ENCODE data around the gene YIPF5.
A peak's percentile ranks its signal among the peaks of the same experiment; 100 is the strongest.

YIPF5 gene

GRCh38 chr5:144151026-144151425 lies 19.4 kb downstream of the YIPF5 start:
- no peak for FAIRE-seq
- DNase-seq (ENCODE audit: insufficient read length, low spot score) = no peak
- TF ChIP-seq TAF1 (IDR thresholded peaks at IDR 0.05; ENCODE audit: low read depth, low read length) (no peak), POU2F2 (IDR thresholded peaks at IDR 0.05; ENCODE audit: low read depth, low read length) (no peak), SPI1 (IDR thresholded peaks at IDR 0.05; ENCODE audit: low read depth, low read length) (no peak), POLR2AphosphoS5 (IDR thresholded peaks at IDR 0.05; ENCODE audit: low read depth, low read length) (no peak), PAX5 (IDR thresholded peaks at IDR 0.05; ENCODE audit: insufficient read depth, low read length, severe bottlenecking) (no peak), POLR2A (IDR thresholded peaks at IDR 0.05; ENCODE audit: low read depth, low read length) (no peak)

DNA sequence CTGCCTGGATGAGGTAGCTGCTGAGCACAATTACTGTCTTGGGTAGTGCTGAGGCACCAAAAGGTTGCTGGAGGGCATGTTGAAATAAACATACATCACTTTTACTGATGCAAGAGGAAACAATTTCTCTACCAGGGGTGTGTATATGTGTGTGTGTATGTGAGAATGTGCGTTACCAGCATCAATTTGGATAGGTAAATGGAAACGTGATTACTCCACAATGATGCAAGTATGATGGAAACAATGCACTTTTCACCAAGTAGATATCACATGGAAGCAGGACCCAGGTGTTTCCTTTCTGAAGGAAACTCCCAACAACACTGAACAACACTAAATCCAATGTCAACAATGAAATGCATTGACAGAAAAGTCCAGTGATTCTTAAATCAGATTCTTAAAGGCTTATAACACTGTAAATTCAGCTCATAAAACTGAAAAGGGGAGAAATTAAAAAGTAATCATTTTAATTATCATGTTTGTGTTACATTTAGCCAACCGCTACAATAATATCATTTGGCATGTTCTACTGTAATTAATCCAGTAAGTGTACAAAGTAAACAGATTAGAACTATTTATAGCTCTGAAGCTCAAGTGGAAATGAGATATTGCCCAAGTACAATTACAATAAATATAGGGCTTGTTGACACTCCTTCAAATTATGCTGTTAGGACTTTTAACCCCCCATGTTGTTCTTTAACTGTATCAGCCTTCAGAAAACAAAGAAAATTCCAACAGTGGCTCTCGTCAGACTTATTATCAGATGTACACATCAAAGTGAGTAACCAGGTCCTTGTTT lies 25.3 kb downstream of the YIPF5 start:
- DNase-seq (ENCODE audit: insufficient read length, low spot score) (no peak), FAIRE-seq (no peak)
- TF ChIP-seq POLR2AphosphoS5 (IDR thresholded peaks at IDR 0.05; ENCODE audit: low read depth, low read length) = no peak
- TF ChIP-seq PAX5 (IDR thresholded peaks at IDR 0.05; ENCODE audit: insufficient read depth, low read length, severe bottlenecking) = no peak
- no peak for TF ChIP-seq POU2F2 (IDR thresholded peaks at IDR 0.05; ENCODE audit: low read depth, low read length)
- no peak for TF ChIP-seq POLR2A (IDR thresholded peaks at IDR 0.05; ENCODE audit: low read depth, low read length)
- no peak for TF ChIP-seq SPI1 (IDR thresholded peaks at IDR 0.05; ENCODE audit: low read depth, low read length)
- TF ChIP-seq TAF1 (IDR thresholded peaks at IDR 0.05; ENCODE audit: low read depth, low read length) = no peak

DNA sequence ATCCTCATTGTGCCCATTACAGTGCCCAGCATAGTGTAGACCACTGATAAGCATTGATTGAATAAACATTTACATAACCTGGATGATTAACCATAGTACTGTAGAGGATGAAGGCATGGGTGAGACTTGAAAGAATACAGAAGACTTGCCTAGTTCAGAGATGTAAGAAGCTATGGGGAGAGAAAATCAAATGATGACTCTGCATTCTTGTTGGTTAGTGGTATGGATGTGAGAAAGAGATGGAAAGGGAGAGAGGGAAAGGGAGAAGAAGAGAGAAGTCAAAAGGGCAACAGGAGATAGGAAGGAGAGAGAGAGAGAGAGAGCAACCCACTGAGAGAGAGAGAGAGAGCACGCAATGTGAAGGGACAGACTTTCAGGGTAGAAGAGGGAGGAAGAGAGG lies 26.8 kb downstream of the YIPF5 start:
- DNase-seq (ENCODE audit: insufficient read length, low spot score) (no peak), FAIRE-seq (no peak)
- no peak for TF ChIP-seq POU2F2 (IDR thresholded peaks at IDR 0.05; ENCODE audit: low read depth, low read length)
- TF ChIP-seq PAX5 (IDR thresholded peaks at IDR 0.05; ENCODE audit: insufficient read depth, low read length, severe bottlenecking) = no peak
- TF ChIP-seq TAF1 (IDR thresholded peaks at IDR 0.05; ENCODE audit: low read depth, low read length) = no peak
- no peak for TF ChIP-seq POLR2AphosphoS5 (IDR thresholded peaks at IDR 0.05; ENCODE audit: low read depth, low read length)
- TF ChIP-seq SPI1 (IDR thresholded peaks at IDR 0.05; ENCODE audit: low read depth, low read length) = no peak
- no peak for TF ChIP-seq POLR2A (IDR thresholded peaks at IDR 0.05; ENCODE audit: low read depth, low read length)

DNA sequence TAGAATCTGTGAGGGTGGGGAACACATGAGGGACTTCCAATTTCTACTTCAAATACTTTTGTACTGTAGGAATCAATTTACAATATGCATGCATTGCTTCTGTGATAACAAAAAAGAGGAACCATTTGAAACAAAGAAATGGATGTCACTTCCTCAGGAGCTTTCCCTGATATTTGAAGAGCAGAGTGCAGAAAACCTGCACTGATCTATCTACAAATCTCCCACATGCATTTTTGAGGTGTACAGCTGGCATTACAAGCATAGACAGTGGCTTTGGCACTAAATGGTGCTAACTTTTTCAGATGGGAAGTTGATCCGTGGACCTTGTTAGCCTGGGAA lies 27.7 kb downstream of the YIPF5 start:
- TF ChIP-seq TAF1 (IDR thresholded peaks at IDR 0.05; ENCODE audit: low read depth, low read length) (no peak), POLR2A (IDR thresholded peaks at IDR 0.05; ENCODE audit: low read depth, low read length) (no peak), POU2F2 (IDR thresholded peaks at IDR 0.05; ENCODE audit: low read depth, low read length) (no peak), SPI1 (IDR thresholded peaks at IDR 0.05; ENCODE audit: low read depth, low read length) (no peak), POLR2AphosphoS5 (IDR thresholded peaks at IDR 0.05; ENCODE audit: low read depth, low read length) (no peak)
- no peak for FAIRE-seq
- DNase-seq (ENCODE audit: insufficient read length, low spot score) = no peak

DNA sequence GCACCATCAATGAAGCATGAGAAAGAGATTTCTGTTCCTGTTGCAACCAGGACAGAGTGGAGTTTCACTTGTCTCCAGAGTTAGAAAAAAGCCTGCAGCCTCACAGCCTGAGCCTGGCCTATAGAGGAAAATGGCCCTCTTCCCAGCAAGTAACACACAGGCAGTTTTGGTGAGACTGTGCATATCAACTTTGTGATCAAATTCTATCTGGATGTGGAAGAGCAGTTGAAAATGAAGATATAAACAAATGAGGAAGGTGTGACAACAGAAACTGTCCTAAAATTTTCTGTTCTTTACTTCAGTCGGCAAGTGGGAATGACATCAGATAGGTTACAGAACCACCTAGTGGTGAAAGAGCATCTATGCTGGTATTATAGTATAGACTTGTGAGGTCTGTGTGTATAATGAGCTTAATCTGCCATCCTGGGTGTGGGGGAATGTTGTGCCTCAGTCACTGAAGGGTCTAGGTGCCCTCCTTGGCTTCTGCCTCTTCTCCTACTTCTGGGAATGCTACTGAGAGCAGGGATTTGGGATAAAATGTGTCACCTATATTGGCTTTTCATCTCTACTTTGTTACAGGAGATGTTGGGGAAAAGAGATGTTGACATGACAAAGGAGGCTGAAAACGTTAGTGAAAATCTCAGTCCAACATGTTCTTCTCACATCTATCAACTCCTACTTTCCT lies 28.2 kb downstream of the YIPF5 start:
- FAIRE-seq = peak; percentile 85
- peak; percentile 14 for DNase-seq (ENCODE audit: insufficient read length, low spot score)
- TF ChIP-seq SPI1 (IDR thresholded peaks at IDR 0.05; ENCODE audit: low read depth, low read length) (peak; percentile 18; the same call in 1 of the 2 replicates), TAF1 (IDR thresholded peaks at IDR 0.05; ENCODE audit: low read depth, low read length) (no peak)

- TF ChIP-seq SPI1 (IDR thresholded peaks at IDR 0.05; ENCODE audit: low read depth, low read length) (no peak), POLR2A (IDR thresholded peaks at IDR 0.05; ENCODE audit: low read depth, low read length) (no peak), TAF1 (IDR thresholded peaks at IDR 0.05; ENCODE audit: low read depth, low read length) (no peak), PAX5 (IDR thresholded peaks at IDR 0.05; ENCODE audit: insufficient read depth, low read length, severe bottlenecking) (no peak)
- DNase-seq (ENCODE audit: insufficient read length, low spot score) = no peak
- FAIRE-seq = peak; percentile 59
Observed at GRCh38 chr5:144141585-144141984, 28.9 kb downstream of the YIPF5 start.

DNA sequence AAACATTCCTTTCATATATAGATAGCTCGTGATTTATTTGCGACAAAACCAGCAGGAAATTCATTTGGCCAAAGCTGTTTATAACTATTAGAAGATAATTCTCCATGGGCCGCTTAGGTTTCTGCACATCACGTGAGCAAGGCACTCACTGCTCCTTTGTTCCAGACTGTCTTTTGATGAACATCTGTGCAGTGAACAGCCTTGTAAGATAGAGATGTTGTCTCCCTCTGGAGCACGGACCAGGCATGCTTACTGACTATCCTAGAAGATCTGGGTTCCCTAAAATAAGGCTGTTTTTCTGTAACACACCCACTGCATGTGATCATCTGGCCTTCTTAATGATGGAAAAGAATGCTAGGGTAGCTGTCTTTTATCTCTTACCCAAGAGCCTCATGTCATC lies 30.9 kb downstream of the YIPF5 start:
- no peak for TF ChIP-seq POU2F2 (IDR thresholded peaks at IDR 0.05; ENCODE audit: low read depth, low read length)
- no peak for TF ChIP-seq TAF1 (IDR thresholded peaks at IDR 0.05; ENCODE audit: low read depth, low read length)
- no peak for TF ChIP-seq POLR2A (IDR thresholded peaks at IDR 0.05; ENCODE audit: low read depth, low read length)
- no peak for TF ChIP-seq POLR2AphosphoS5 (IDR thresholded peaks at IDR 0.05; ENCODE audit: low read depth, low read length)
- no peak for TF ChIP-seq PAX5 (IDR thresholded peaks at IDR 0.05; ENCODE audit: insufficient read depth, low read length, severe bottlenecking)
- TF ChIP-seq SPI1 (IDR thresholded peaks at IDR 0.05; ENCODE audit: low read depth, low read length) = no peak
- FAIRE-seq (no peak), DNase-seq (ENCODE audit: insufficient read length, low spot score) (no peak)

GRCh38 chr5:144135113-144135762 lies 35.2 kb downstream of the YIPF5 start:
- TF ChIP-seq POLR2A (IDR thresholded peaks at IDR 0.05; ENCODE audit: low read depth, low read length) (no peak), SPI1 (IDR thresholded peaks at IDR 0.05; ENCODE audit: low read depth, low read length) (peak; percentile 55; the same call in 1 of the 2 replicates)

DNA sequence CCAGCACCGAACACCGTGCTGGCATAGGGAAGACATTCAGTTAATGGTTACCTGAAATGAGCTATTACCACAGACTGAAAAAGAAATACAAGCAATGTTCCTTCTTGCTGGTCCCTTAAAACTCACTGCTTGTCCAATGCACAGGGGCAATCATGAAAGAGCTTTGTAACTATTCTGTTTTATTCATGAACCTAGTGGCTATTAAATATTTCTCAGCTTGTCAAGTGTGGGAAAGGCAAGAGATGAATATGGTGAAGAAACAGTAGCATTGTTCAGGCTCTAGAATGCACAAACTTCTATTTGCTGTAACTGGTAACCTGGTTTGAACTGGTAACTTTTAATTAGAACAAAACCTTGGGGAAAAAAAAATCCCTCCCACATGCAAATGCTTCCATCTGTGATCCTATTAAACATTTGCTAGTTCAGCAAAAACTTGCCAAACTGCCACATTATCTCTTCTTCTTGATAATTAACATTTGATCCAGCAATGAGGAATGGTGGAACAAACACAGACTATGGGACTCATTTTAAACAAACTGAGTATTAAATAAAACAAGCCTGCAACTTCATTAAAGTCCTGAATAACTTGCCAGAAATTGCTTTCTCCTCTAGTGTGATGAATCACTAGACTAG lies 36.1 kb downstream of the YIPF5 start:
- TF ChIP-seq POLR2AphosphoS5 (IDR thresholded peaks at IDR 0.05; ENCODE audit: low read depth, low read length) (no peak), TAF1 (IDR thresholded peaks at IDR 0.05; ENCODE audit: low read depth, low read length) (no peak), PAX5 (IDR thresholded peaks at IDR 0.05; ENCODE audit: insufficient read depth, low read length, severe bottlenecking) (no peak), POU2F2 (IDR thresholded peaks at IDR 0.05; ENCODE audit: low read depth, low read length) (no peak), POLR2A (IDR thresholded peaks at IDR 0.05; ENCODE audit: low read depth, low read length) (no peak), SPI1 (IDR thresholded peaks at IDR 0.05; ENCODE audit: low read depth, low read length) (no peak)
- DNase-seq (ENCODE audit: insufficient read length, low spot score) (no peak), FAIRE-seq (no peak)

More at GRCh38 chr5:144135113-144135762, 35.2 kb downstream of the YIPF5 start:
- DNase-seq (ENCODE audit: insufficient read length, low spot score) (no peak), FAIRE-seq (no peak)

Data from GM12891 (cell line).